Tibial nerve (tissue), 3 donors: ENCODE results near the gene ANO7.

ENCODE experiments used
- POLR2A ChIP-seq, 2 donors: fragments of 450-650 bp; IDR thresholded peaks; one replicate each; pipeline ENCODE4 v1.6.1; 2017; ENCODE audit warnings: antibody characterized with exemption in 2 of 2, mild to moderate bottlenecking in 2 of 2, moderate library complexity in 2 of 2
- TF ChIP-seq, protein P1 (sequence below), 5 experiments: fragments of 200-600 bp in 3 of 5; fragments of 450-650 bp in 2 of 5; sonication (generic) in 3 of 5; IDR thresholded peaks; one replicate each; pipeline ENCODE4 v1.5.1; 2016 to 2019; ENCODE audit warnings: antibody characterized with exemption in 5 of 5, mild to moderate bottlenecking in 3 of 5, moderate library complexity in 2 of 5

DNA sequence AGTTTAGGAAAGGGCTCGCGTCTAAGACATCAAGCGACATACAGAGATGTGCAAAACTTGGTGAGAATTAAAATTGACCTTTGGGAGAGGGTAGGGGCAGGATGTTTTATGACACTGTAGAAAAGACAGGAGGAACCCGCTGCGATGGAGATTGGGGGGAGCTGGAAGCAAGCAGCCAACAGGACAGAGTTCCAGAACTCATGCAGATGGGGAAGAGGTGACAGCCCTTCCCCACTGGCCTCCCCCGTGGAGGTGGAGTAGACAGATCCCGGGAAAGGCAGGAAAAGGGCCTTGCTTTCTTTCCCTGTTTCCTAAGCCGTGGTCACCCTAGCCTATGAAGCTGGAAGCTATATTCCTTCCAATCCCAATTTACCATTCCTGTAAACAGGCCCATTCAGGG, 39.1 kb downstream of the ANO7 start:
- TF ChIP-seq POLR2A (IDR thresholded peaks at IDR 0.05): no peak
- TF ChIP-seq, protein P1, sequence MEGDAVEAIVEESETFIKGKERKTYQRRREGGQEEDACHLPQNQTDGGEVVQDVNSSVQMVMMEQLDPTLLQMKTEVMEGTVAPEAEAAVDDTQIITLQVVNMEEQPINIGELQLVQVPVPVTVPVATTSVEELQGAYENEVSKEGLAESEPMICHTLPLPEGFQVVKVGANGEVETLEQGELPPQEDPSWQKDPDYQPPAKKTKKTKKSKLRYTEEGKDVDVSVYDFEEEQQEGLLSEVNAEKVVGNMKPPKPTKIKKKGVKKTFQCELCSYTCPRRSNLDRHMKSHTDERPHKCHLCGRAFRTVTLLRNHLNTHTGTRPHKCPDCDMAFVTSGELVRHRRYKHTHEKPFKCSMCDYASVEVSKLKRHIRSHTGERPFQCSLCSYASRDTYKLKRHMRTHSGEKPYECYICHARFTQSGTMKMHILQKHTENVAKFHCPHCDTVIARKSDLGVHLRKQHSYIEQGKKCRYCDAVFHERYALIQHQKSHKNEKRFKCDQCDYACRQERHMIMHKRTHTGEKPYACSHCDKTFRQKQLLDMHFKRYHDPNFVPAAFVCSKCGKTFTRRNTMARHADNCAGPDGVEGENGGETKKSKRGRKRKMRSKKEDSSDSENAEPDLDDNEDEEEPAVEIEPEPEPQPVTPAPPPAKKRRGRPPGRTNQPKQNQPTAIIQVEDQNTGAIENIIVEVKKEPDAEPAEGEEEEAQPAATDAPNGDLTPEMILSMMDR (IDR thresholded peaks at IDR 0.05): no peak
